NCI-H2107 treated with DMSO at 0.1 percent for 48 hours (cell line): ENCODE measurements around the gene MED29.
A peak's percentile ranks its signal among the peaks of the same experiment; 100 is the strongest.

ENCODE experiments used
- DNase-seq: peaks from one replicate; lab custom pipeline; 2025; ENCODE audit not compliant: unreplicated experiment; lab: John Stamatoyannopoulos, UW

The MED29 gene

DNA sequence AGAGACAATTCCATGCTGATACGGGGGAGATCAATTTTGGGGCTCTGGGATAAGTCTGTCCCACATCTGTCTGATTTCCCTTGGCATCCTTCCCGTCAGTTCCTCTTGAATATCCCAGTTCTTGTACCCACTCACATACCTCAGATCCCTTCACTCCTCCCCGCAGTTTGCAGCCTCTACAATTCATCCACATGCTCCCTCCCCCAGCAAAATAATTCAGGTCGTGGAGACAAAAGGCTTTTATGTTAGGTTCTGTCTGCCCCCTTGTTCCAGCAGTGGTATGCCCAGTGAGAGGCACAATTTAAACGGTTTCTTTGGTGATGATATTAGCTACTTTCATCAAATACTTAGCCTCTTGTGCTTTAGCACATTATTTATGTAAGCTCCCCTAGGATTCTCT is 35.0 kb downstream of the MED29 start:
- DNase-seq, result no peak

DNA sequence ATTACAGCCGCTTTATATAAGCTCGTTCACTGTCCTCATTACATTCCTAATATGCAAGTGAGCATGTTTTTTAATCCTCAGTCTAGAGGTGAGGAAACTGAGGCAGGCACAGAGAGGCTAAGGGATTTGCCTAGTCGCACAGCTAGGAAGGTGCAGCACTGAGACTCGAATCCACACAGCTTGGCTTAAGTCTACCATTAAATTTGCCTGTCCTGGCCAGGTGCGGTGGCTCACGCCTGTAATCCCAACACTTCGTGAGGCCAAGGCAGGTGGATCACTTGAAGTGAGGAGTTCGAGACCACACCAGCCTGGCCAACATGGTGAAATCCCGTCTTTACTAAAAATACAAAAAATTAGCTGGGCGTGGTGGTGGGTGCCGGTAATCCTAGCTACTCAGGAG is 36.5 kb downstream of the MED29 start:
- no peak for DNase-seq

GRCh38 chr19:39428283-39429112 is 37.3 kb downstream of the MED29 start:
- DNase-seq, result no peak

GRCh38 chr19:39430675-39431593 is 39.8 kb downstream of the MED29 start:
- no peak for DNase-seq

GRCh38 chr19:39432677-39433025 is 41.5 kb downstream of the MED29 start:
- no peak for DNase-seq

- no peak for DNase-seq
Observed at GRCh38 chr19:39433480-39434079, 42.4 kb downstream of the MED29 start.

GRCh38 chr19:39434123-39435076 is 43.2 kb downstream of the MED29 start:
- DNase-seq, result no peak

GRCh38 chr19:39435499-39436349 is 44.5 kb downstream of the MED29 start, which contains the start of gene RPS16:
TSS of gene RPS16 (minus strand) at chr19:39435949. CDS start at chr19:39435895, 54 bp downstream.
- peak; percentile 93 for DNase-seq

DNA sequence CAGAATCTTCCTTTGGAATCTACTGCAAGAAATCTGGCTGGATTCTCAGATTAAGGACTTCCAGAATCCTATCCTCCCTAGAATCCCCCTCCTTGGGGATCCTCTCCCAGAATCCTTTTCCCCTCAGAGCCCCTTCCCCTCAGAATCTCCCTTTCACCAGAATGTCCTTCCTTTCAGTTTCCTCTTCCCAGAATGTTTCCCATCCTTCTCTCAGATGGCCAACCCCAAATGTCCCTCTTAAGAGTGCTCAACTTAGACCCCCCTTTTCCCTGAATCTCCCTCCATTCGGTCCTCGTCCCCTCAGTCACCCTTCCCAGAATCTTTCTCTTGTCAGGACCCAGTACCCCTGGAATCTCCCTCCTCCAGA is 45.2 kb downstream of the MED29 start:
- DNase-seq, result no peak

DNA sequence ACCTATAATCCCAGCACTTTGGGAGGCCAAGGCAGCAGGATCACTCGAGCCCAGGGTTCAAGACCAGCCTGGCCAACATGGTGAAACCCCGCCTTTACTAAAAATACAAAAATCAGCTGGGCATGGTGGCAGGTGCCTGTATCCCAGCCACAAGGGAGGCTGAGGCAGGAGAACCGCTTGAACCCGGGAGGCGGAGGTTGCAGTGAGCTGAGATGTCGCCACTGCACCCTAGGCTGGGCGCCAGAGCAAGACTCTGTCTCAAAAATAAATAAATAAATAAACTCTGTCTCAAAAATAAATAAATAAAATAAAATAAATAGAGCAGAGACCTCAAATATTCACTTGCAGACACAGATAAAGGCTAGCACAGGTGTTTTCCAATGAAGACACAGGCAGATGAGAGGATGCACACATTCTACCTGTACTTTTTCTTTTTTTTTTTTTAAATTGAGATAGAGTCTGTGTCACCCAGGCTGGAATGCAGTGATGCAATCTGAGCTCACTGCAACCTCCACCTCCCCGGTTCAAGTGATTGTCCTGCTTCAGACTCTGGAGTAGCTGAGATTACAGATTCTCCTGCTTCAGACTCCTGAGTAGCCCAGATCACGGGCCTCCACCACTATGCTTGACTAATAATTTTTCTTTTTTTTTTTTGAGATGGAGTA is 47.2 kb downstream of the MED29 start:
- DNase-seq, result no peak

DNA sequence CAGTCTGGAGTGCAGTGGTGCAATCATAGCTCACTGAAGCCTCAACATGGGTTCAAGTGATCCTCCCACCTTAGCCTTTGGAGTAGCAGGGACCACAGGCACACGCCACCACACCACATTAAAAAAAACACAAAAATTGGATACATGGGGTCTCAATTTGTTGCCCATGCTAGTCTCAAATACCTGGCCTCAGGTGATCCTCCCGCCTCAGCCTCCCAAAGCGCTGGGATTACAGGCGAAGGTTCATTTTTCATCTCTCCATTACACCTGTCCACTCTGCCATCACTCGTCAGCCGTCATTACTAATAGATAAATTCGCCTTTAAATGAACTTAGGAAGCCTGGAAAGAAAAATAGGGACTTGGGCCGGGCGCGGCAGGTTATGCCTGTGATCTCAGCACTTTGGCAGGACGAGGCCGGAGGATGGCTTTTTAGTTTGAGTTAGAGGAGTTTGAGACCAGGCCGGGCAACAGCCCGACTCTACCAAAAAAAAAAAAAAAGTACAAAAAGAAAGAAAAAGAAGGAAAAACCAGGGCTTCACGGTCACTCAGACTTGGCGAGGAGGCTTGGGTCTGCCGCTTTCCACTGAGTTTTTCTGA is 53.5 kb downstream of the MED29 start:
- no peak for DNase-seq

DNA sequence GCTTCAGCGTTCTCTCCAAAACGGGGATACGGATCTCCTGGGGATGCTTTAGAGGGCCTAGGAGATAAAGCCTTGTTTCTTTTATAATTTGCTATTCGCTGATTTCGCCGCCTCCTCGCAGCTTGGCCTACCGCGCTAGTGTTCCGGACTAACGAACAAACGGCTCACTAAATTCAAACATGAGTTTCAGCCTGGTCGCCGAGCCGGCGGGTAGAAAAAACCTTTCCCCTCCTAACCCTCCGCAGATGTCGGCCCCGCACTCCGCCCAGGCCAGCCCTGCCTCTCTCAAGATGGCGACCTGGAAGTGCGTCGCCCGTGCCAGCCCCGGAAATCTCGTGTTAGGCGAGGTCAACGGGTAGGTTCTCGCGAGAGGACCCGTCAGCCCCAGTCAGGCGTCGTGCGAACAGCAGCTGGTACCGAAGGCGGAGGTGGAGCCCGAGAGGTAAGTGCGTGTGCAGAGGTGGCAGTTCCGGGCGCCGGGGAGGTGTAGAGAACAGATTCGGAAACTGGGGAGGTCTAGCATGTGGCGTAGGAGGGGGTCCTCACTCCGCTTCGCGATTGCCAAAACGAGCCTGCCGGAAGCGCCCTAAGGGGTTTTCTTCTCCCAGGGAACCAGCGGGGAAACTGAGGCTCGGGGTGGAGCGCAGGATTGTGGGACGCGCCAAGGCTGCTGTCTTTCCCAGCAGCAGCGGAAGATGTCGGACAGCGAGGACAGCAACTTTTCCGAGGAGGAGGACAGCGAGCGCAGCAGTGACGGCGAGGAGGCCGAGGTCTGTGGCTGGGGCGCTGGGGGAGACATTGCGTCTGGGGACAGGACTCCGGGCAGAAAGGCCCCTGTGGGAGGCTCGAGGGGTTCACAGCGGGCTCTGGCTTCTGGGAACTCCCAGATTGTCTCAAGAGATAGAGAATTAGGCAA is 54.3 kb downstream of the MED29 start, which contains the start of gene SUPT5H:
TSS of gene SUPT5H (plus strand) at position 387 of the 916 bp plus-strand sequence. CDS start at position 696, 309 bp downstream.
- DNase-seq, result peak; percentile 88

GRCh38 chr19:39446365-39447084 is 55.3 kb downstream of the MED29 start:
- no peak for DNase-seq

- no peak for DNase-seq
Observed at GRCh38 chr19:39448271-39448670, 57.1 kb downstream of the MED29 start.

DNA sequence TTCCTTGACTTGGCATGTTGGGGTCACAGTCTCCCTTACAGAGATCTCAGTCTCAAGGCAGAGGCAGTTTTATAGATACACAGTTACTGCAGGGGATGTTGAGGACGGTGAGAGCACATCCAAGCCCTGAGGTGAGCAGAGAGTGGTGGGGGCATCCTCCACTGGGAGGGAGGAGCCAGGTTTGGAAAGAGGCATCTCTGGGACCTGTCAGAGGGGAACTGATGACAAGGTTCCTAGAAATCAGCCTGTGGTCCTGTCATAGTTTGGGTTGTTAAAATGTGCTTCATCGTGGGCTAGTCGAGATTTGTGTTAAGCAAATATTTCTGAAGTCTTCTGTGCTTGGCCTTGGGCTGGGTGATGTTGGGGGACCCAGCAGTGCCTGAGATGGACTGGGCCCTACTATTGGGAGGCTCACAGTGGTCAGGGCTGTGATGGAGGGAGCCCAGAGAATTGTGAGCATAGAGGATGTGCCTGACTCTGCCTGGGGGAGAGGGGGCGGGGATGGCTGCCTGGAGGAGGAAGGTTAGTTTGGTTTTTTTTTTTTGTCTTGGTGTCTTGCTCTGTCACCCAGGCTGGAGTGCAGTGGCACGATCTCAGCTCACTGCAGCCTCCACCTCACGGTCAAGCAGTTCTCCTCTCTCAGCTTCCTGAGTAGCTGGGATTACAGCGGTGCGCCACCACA is 58.1 kb downstream of the MED29 start:
- DNase-seq, result no peak
